ENCODE results near the gene KCND3. TPM values are rescaled to one million over a fixed set of nuclear protein-coding genes. Genes with fewer than 3 reads are reported as not detected.

Gene KCND3
- total RNA-seq, 4 donors from 2014 or later, result 1.0 to 6.9 (median 3.9) TPM

GRCh38 chr1:111977378-111977777 is 12.1 kb downstream of the KCND3 start:
- H3K9me3 ChIP-seq, result no peaks in the 10 kb centered on the region
- WGBS, 2 donors, result 75 to 78% methylated on average over 9 of the region's 9 CpGs
- peaks cover 0 to 4% (median 0%) of the 10 kb centered on the region in 3 donors for H3K36me3 ChIP-seq
- DNase-seq (ENCODE audit: low spot score in 2 of 2), result no peak
- no peaks in the 10 kb centered on the region for H3K4me1 ChIP-seq
- TF ChIP-seq EP300 (IDR thresholded peaks at IDR 0.05) (no peak), POLR2A (IDR thresholded peaks at IDR 0.05) (no peak)
- TF ChIP-seq, protein P1, sequence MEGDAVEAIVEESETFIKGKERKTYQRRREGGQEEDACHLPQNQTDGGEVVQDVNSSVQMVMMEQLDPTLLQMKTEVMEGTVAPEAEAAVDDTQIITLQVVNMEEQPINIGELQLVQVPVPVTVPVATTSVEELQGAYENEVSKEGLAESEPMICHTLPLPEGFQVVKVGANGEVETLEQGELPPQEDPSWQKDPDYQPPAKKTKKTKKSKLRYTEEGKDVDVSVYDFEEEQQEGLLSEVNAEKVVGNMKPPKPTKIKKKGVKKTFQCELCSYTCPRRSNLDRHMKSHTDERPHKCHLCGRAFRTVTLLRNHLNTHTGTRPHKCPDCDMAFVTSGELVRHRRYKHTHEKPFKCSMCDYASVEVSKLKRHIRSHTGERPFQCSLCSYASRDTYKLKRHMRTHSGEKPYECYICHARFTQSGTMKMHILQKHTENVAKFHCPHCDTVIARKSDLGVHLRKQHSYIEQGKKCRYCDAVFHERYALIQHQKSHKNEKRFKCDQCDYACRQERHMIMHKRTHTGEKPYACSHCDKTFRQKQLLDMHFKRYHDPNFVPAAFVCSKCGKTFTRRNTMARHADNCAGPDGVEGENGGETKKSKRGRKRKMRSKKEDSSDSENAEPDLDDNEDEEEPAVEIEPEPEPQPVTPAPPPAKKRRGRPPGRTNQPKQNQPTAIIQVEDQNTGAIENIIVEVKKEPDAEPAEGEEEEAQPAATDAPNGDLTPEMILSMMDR (IDR thresholded peaks at IDR 0.05), result no peak
- no peak overlapping the region for H3K27ac ChIP-seq
- H3K27me3 ChIP-seq, result no peaks in the 10 kb centered on the region
- no peak overlapping the region for H3K4me3 ChIP-seq

DNA sequence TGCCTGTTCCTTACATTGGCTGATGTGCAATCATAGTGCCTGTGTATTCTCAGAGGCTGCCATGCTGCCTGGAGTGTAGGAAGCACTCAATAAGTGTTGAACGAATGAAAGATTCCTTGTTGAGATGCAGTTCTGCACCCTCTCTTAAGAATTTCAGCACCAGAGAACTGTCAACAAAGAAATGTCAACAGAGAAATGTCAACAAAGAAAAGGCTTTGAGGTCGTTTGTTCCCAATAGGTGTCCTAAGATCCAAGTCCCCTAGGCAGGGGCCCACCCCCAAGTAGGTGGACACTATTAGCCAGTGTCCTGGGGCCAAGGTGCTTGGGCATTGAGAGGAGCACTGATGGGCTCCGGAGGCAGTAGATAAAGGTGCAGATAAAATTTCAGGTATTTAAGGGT is 12.6 kb downstream of the KCND3 start:
- Histone ChIP-seq H3K4me3 (no peak overlapping the region), H3K9me3 (no peaks in the 10 kb centered on the region), H3K36me3 (peaks cover 0 to 4% (median 0%) of the 10 kb centered on the region in 3 donors), H3K27ac (no peak overlapping the region), H3K4me1 (no peaks in the 10 kb centered on the region), H3K27me3 (no peaks in the 10 kb centered on the region)
- no peak for DNase-seq (ENCODE audit: low spot score in 2 of 2)
- 48 to 50% methylated on average over 3 of the region's 3 CpGs for WGBS, 2 donors
- TF ChIP-seq POLR2A (IDR thresholded peaks at IDR 0.05) (no peak), EP300 (IDR thresholded peaks at IDR 0.05) (no peak)
- TF ChIP-seq, protein P1 (IDR thresholded peaks at IDR 0.05), result no peak

DNA sequence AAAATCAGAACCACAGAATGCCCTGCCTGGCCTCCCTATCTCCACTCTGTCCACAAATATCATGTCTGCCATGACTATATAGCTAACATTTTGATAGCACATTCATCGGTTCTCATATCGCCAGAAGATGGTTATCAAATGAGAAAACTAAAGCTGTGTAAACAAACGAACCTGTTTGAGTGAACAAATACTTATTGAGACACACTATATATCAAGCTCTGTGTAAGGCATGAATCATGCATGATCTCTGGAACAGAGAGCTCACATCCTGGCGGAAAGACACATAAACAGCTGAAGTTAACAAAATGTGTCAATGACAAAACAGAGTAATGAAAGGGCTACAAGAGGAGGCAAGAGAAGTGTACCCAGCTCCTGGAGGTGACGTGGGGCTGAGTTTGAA is 13.1 kb downstream of the KCND3 start:
- Histone ChIP-seq H3K27me3 (no peaks in the 10 kb centered on the region), H3K27ac (no peak overlapping the region), H3K9me3 (no peaks in the 10 kb centered on the region), H3K4me1 (no peaks in the 10 kb centered on the region), H3K36me3 (no peaks in the 10 kb centered on the region), H3K4me3 (no peak overlapping the region)
- WGBS, 2 donors, result 68 to 71% methylated on average over 5 of the region's 5 CpGs
- DNase-seq (ENCODE audit: low spot score in 2 of 2), result no peak
- TF ChIP-seq EP300 (IDR thresholded peaks at IDR 0.05), result no peak
- no peak for TF ChIP-seq POLR2A (IDR thresholded peaks at IDR 0.05)
- TF ChIP-seq, protein P1 (IDR thresholded peaks at IDR 0.05), result no peak

GRCh38 chr1:111973150-111973790 is 16.2 kb downstream of the KCND3 start:
- no peak overlapping the region for H3K27ac ChIP-seq
- H3K4me3 ChIP-seq, result no peak overlapping the region
- TF ChIP-seq EP300 (IDR thresholded peaks at IDR 0.05), result no peak
- no peak for TF ChIP-seq POLR2A (IDR thresholded peaks at IDR 0.05)
- DNase-seq (ENCODE audit: low spot score in 2 of 2), result no peak
- H3K27me3 ChIP-seq, result no peaks in the 10 kb centered on the region
- no peaks in the 10 kb centered on the region for H3K9me3 ChIP-seq
- 76 to 89% methylated on average over 3 of the region's 3 CpGs for WGBS, 2 donors
- no peaks in the 10 kb centered on the region for H3K36me3 ChIP-seq
- H3K4me1 ChIP-seq, result no peaks in the 10 kb centered on the region

GRCh38 chr1:111971396-111971795 is 18.1 kb downstream of the KCND3 start:
- no peak for DNase-seq (ENCODE audit: low spot score in 2 of 2)
- Histone ChIP-seq H3K4me3 (no peak overlapping the region), H3K4me1 (no peaks in the 10 kb centered on the region), H3K27me3 (no peaks in the 10 kb centered on the region), H3K27ac (no peak overlapping the region), H3K9me3 (no peaks in the 10 kb centered on the region), H3K36me3 (no peaks in the 10 kb centered on the region)
- no peak for TF ChIP-seq EP300 (IDR thresholded peaks at IDR 0.05)
- no peak for TF ChIP-seq POLR2A (IDR thresholded peaks at IDR 0.05)
- TF ChIP-seq, protein P1 (IDR thresholded peaks at IDR 0.05), result no peak
- WGBS, 2 donors, result 57 to 61% methylated on average over 1 of the region's 1 CpG

Data from tibial nerve (tissue), 4 donors.